Uterine smooth muscle cell (primary cell): ENCODE measurements around the gene C17orf67. TPM values are rescaled to one million over a fixed set of nuclear protein-coding genes. Genes with fewer than 3 reads are reported as not detected.

Source experiments
- total RNA-seq: library from RNA; depleted of rRNA; stranded (reverse); fragments of >200 nt; gene quantifications from 2 replicates; pipeline ENCODE4 v1.2.3, GENCODE V29; 2014

The C17orf67 gene, protein sequence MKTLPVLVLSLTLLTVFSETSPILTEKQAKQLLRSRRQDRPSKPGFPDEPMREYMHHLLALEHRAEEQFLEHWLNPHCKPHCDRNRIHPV
- 0.87 and 1.1 TPM in 2 replicates for total RNA-seq

DNA sequence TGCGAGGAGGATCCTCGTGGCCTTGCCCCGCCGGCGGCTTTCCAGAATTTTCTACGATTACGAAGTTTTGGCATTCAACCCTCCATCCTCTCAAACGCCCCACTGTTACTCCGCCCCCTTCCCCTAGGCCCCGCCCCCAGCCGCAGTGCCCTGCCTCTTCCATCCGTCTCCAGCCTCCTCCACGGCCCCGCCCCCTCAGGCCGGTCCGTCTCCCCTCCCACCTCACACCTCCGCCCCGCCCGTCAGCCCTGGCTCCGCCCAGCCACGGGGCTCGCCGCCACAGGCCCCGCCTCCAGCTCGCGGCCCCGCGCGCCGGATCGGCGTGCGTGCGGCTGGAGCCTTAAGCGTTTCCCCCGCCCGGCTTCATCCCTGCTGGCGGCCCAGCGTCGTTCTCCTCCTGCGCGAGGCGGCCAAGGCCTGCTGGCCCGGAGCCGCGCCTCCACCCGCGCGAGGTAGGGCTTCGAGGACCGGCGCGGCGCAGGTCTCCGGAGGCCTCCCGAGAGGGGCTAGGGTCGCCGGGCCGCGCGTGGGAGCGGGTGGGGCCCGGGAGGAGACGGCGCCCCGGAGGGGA lies at the start of gene C17orf67, which contains the start of gene DGKE:
Gene C17orf67 (minus strand): TSS at position 112 of the 571 bp plus-strand sequence. CDS start 18,110 bp downstream, outside the sequence.
Gene DGKE (plus strand): TSS at position 343 of the 571 bp plus-strand sequence. CDS start 645 bp downstream, outside the sequence.

Other genes with a start within 250 kb of the C17orf67 start
- gene NOG, start 240.2 kb downstream of the C17orf67 start, total RNA-seq: 0.75 and 2.7 TPM in 2 replicates
- 9.5 and 9.6 TPM in 2 replicates for gene DGKE, start 231 bp upstream of the C17orf67 start, total RNA-seq
- 32.6 and 52.9 TPM in 2 replicates for gene TRIM25, start 80.1 kb upstream of the C17orf67 start, total RNA-seq
- 13.6 and 17.9 TPM in 2 replicates for gene COIL, start 127.1 kb upstream of the C17orf67 start, total RNA-seq
- 48.0 and 72.7 TPM in 2 replicates for gene SCPEP1, start 144.2 kb upstream of the C17orf67 start, total RNA-seq